H1 (cell line): ENCODE results near the gene ITGA11. TPM values are rescaled to one million over a fixed set of nuclear protein-coding genes. Genes with fewer than 3 reads are reported as not detected.
"Not testable (repeated sequence)": the region's sequence is repeated elsewhere in the genome, so short reads cannot be mapped to it uniquely, and the experiment has no call there.

Experiments
- CTCF ChIA-PET: fragments of 300-600 bp; sonication (Branson Sonifier 250); formaldehyde crosslinking; loops from one replicate; lab custom pipeline; 2021; ENCODE audit not compliant: partially characterized antibody; lab: Charles Lee
- POLR2A ChIA-PET: fragments of 300-600 bp; sonication (Branson Sonifier 250); formaldehyde crosslinking; loops from one replicate; lab custom pipeline; 2021; ENCODE audit warnings: inconsistent platforms; ENCODE audit not compliant: partially characterized antibody; lab: Charles Lee
- DNase-seq, 2 experiments: peaks; one replicate each; pipeline versions ENCODE4 v3.0.0 to v3.0.0-alpha.2; 2010 to 2022; ENCODE audit warnings: low spot score in 2 of 2, low read depth in 1 of 2, mixed read lengths in 1 of 2
- FAIRE-seq: peaks from 2 replicates; lab custom pipeline; 2011; peaks lifted over from hg19 to GRCh38; lab: Jason Lieb, UNC
- H2AFZ ChIP-seq: 2 replicates; pipeline ENCODE4 v1.8.1; 2012; ENCODE audit warnings: low read length, inconsistent platforms
- H2AK5ac ChIP-seq: 2 replicates; pipeline ENCODE4 v1.6.1; 2013; ENCODE audit warnings: low read depth, low read length
- H2BK120ac ChIP-seq: replicated peaks from 2 replicates; pipeline ENCODE3; 2013; ENCODE audit warnings: low read depth, low read length, inconsistent platforms
- H2BK12ac ChIP-seq: 2 replicates; pipeline ENCODE4 v1.6.1; 2013; ENCODE audit warnings: low read depth, low read length
- H2BK15ac ChIP-seq: 2 replicates; pipeline ENCODE4 v1.6.1; 2013; ENCODE audit warnings: low read length
- H2BK20ac ChIP-seq: 2 replicates; pipeline ENCODE4 v1.6.1; 2013; ENCODE audit warnings: low read length
- H2BK5ac ChIP-seq: 2 replicates; pipeline ENCODE4 v1.6.1; 2013; ENCODE audit warnings: low read depth, low read length
- H3K14ac ChIP-seq: 2 replicates; pipeline ENCODE4 v1.6.1; 2013; ENCODE audit warnings: inconsistent platforms; ENCODE audit not compliant: insufficient read length
- H3K18ac ChIP-seq: 2 replicates; pipeline ENCODE4 v1.6.1; 2013; ENCODE audit warnings: low read length; ENCODE audit errors: extremely low read depth
- H3K23ac ChIP-seq: 2 replicates; pipeline ENCODE4 v1.6.1; 2013; ENCODE audit warnings: inconsistent platforms; ENCODE audit not compliant: insufficient read length
- H3K23me2 ChIP-seq: 2 replicates; pipeline ENCODE4 v1.6.1; 2013; ENCODE audit warnings: low read depth, low read length
- H3K27ac ChIP-seq: 2 replicates; pipeline ENCODE4 v1.6.1; 2011; ENCODE audit warnings: low read depth, low read length, inconsistent platforms
- H3K27me3 ChIP-seq, 4 experiments: replicated peaks in 1 of 4; 1 replicate in 1 of 4; 2 replicates in 3 of 4; pipeline versions ENCODE4 v1.6.1 to v1.8.1; 2011 to 2013; ENCODE audit warnings: low read length in 3 of 4, mild to moderate bottlenecking in 3 of 4, inconsistent platforms in 2 of 4, mixed read lengths in 2 of 4, moderate library complexity in 1 of 4; ENCODE audit not compliant: control insufficient read depth in 3 of 4, insufficient read depth in 3 of 4; ENCODE audit errors: extremely low read depth in 1 of 4
- H3K36me3 ChIP-seq, 4 experiments: 2 replicates each; pipeline versions ENCODE4 v1.6.1 to v1.8.1; 2011 to 2013; ENCODE audit warnings: mild to moderate bottlenecking in 4 of 4, low read length in 3 of 4, moderate library complexity in 2 of 4, control low read depth in 1 of 4, inconsistent platforms in 1 of 4; ENCODE audit not compliant: insufficient read depth in 4 of 4, control insufficient read depth in 2 of 4
- H3K4ac ChIP-seq: replicated peaks from 2 replicates; pipeline ENCODE3; 2013; ENCODE audit warnings: low read length, low read depth, mixed read lengths, inconsistent platforms; ENCODE audit not compliant: insufficient read length
- H3K4me1 ChIP-seq, 4 experiments: replicated peaks in 1 of 4; 1 replicate in 1 of 4; 2 replicates in 3 of 4; pipeline versions ENCODE4 v1.6.1 to v1.8.1; 2011 to 2013; ENCODE audit warnings: low read length in 3 of 4, inconsistent platforms in 2 of 4, mixed read lengths in 1 of 4; ENCODE audit not compliant: insufficient read depth in 4 of 4, control insufficient read depth in 3 of 4
- H3K4me2 ChIP-seq, 2 experiments: 2 replicates each; pipeline versions ENCODE4 v1.6.1 to v1.8.1; 2011 to 2013; ENCODE audit warnings: low read depth in 2 of 2, low read length in 2 of 2, control low read depth in 1 of 2, inconsistent platforms in 1 of 2, mild to moderate bottlenecking in 1 of 2; ENCODE audit not compliant: insufficient read depth in 1 of 2
- H3K4me3 ChIP-seq, 4 experiments: fragments of 200-600, 300-600 bp in 1 of 4; sonication (generic), shearing (Covaris generic), sonication (Bioruptor Twin) in 1 of 4; 2 replicates each; pipeline versions ENCODE4 v1.5.1 to v1.8.1; 2011 to 2016; ENCODE audit warnings: low read length in 4 of 4, low read depth in 3 of 4, control low read depth in 2 of 4, inconsistent platforms in 2 of 4, mild to moderate bottlenecking in 2 of 4, mixed read lengths in 1 of 4, moderate library complexity in 1 of 4; ENCODE audit not compliant: insufficient read depth in 2 of 4; ENCODE audit errors: extremely low read depth in 1 of 4
- H3K56ac ChIP-seq: replicated peaks from 2 replicates; pipeline ENCODE3; 2013; ENCODE audit warnings: low read depth, mild to moderate bottlenecking, mixed read lengths, low read length, inconsistent platforms; ENCODE audit not compliant: insufficient read length
- H3K79me1 ChIP-seq: 2 replicates; pipeline ENCODE4 v1.6.1; 2013; ENCODE audit warnings: low read depth, low read length, control low read depth
- H3K79me2 ChIP-seq, 2 experiments: 2 replicates each; pipeline versions ENCODE4 v1.6.1 to v1.8.1; 2012 to 2013; ENCODE audit warnings: low read length in 2 of 2, mild to moderate bottlenecking in 2 of 2, inconsistent platforms in 1 of 2; ENCODE audit not compliant: insufficient read depth in 2 of 2, control insufficient read depth in 1 of 2
- H3K9ac ChIP-seq, 4 experiments: replicated peaks in 1 of 4; 1 replicate in 1 of 4; 2 replicates in 3 of 4; pipeline versions ENCODE4 v1.6.1 to v1.8.1; 2011 to 2013; ENCODE audit warnings: low read depth in 3 of 4, low read length in 3 of 4, control low read depth in 2 of 4, mild to moderate bottlenecking in 2 of 4, moderate library complexity in 2 of 4, inconsistent platforms in 1 of 4; ENCODE audit errors: extremely low read depth in 1 of 4
- H3K9me3 ChIP-seq, 2 experiments: 2 replicates each; pipeline versions ENCODE4 v1.6.1 to v1.8.1; 2012 to 2013; ENCODE audit warnings: mild to moderate bottlenecking in 2 of 2, moderate library complexity in 2 of 2, control low read depth in 1 of 2, inconsistent platforms in 1 of 2, low read depth in 1 of 2, low read length in 1 of 2, mixed read lengths in 1 of 2; ENCODE audit not compliant: insufficient read depth in 2 of 2
- H4K20me1 ChIP-seq, 2 experiments: replicated peaks in 1 of 2; 2 replicates each; pipeline versions ENCODE3 to v1.8.1; 2011 to 2013; ENCODE audit warnings: inconsistent platforms in 2 of 2, low read length in 2 of 2, mild to moderate bottlenecking in 1 of 2; ENCODE audit not compliant: insufficient read depth in 2 of 2, control insufficient read depth in 1 of 2
- H4K5ac ChIP-seq: 2 replicates; pipeline ENCODE4 v1.6.1; 2013; ENCODE audit warnings: low read length, low read depth, mixed read lengths, inconsistent platforms; ENCODE audit not compliant: insufficient read length
- H4K8ac ChIP-seq: 2 replicates; pipeline ENCODE4 v1.8.0; 2013; ENCODE audit warnings: mild to moderate bottlenecking, moderate library complexity, low read length, inconsistent platforms; ENCODE audit not compliant: insufficient read depth; ENCODE audit errors: extremely low read depth
- H4K91ac ChIP-seq: replicated peaks from 2 replicates; pipeline ENCODE3; 2013; ENCODE audit warnings: low read length, mixed read lengths, inconsistent platforms; ENCODE audit not compliant: insufficient read length
- whole genome bisulfite sequencing, 2 experiments: shearing (Covaris generic) in 1 of 2; methylation state at CpG; one replicate each; pipeline versions ENCODE4 v1.1.6 to v1.1.7; 2013 to 2015; ENCODE audit warnings: low lambda C conversion rate in 2 of 2, mixed read lengths in 2 of 2, inconsistent platforms in 1 of 2, low coverage in 1 of 2, missing lambda C conversion rate in 1 of 2; ENCODE audit not compliant: insufficient replicate concordance in 2 of 2, insufficient coverage in 1 of 2, insufficient read length in 1 of 2; ENCODE audit errors: extremely low coverage in 1 of 2, missing lambda C conversion rate in 1 of 2; 5-methylcytosine and 5-hydroxymethylcytosine counted together
- polyA plus RNA-seq, 7 experiments: library from polyadenylated mRNA; depleted of rRNA in 3 of 7; stranded (reverse) in 5 of 7; unstranded in 2 of 7; fragments of >200 nt in 5 of 7; fragments of 200-250 nt in 2 of 7; gene quantifications; 1 replicate in 5 of 7; 2 replicates in 1 of 7; 4 replicates in 1 of 7; pipeline versions ENCODE4 v1.2.1 to v1.2.3, GENCODE V29; 2011 to 2013; ENCODE audit warnings: missing spikeins in 2 of 7, mixed read lengths in 2 of 7
- total RNA-seq: library from RNA; stranded (reverse); fragmentation: NEBNext Ultra II Directional; extraction: Animal tissue kit (Norgen Biotek cat#: 25700); gene quantifications from 2 replicates; pipeline ENCODE4 v1.2.1, GENCODE V29; 2021

Gene ITGA11
- total and polyA plus RNA-seq, 2 of the 8 experiments (the other 6 are each of a cell fraction or from before 2014, with no cell fraction given): 0.05 to 0.06 TPM

DNA sequence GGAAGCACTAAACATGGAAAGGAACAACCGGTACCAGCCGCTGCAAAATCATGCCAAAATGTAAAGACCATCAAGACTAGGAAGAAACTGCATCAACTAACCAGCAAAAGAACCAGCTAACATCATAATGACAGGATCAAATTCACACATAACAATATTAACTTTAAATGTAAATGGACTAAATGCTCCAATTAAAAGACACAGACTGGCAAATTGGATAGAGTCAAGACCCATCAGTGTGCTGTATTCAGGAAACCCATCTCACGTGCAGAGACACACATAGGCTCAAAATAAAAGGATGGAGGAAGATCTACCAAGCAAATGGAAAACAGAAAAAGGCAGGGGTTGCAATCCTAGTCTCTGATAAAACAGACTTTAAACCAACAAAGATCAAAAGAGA, 34.0 kb downstream of the ITGA11 start:
- CTCF ChIA-PET, H3K4me3 ChIP-seq, H3K27me3 ChIP-seq, H3K9ac ChIP-seq, H3K27ac ChIP-seq, H4K8ac ChIP-seq, H3K4me2 ChIP-seq, H3K56ac ChIP-seq, H3K79me2 ChIP-seq, H4K91ac ChIP-seq, H3K9me3 ChIP-seq, H3K14ac ChIP-seq, DNase-seq, H2BK20ac ChIP-seq, H4K5ac ChIP-seq, H2BK120ac ChIP-seq, POLR2A ChIA-PET, H3K4ac ChIP-seq, H3K23me2 ChIP-seq, H4K20me1 ChIP-seq, H3K23ac ChIP-seq, H2BK15ac ChIP-seq, H3K79me1 ChIP-seq, H2BK12ac ChIP-seq, FAIRE-seq, H3K18ac ChIP-seq, H2AFZ ChIP-seq, H3K4me1 ChIP-seq, H2BK5ac ChIP-seq, H3K36me3 ChIP-seq, H2AK5ac ChIP-seq: not testable (repeated sequence)
- 100% methylated on average over 2 of the region's 3 CpGs; no CpG with 5 or more reads in 1 of the 2 experiments for WGBS, 2 experiments
